GM18519 (cell line): ENCODE data around the gene SMIM44.
"Not testable (repeated sequence)": the region's sequence is repeated elsewhere in the genome, so short reads cannot be mapped to it uniquely, and the experiment has no call there.

Source experiments
- ATAC-seq: cut with Tn5 transposase; IDR thresholded peaks from one replicate; pipeline ENCODE4 v1.9.1; 2021; ENCODE audit warnings: mild to moderate bottlenecking, moderate library complexity; ENCODE audit not compliant: unreplicated experiment, low FRiP score

The SMIM44 gene

DNA sequence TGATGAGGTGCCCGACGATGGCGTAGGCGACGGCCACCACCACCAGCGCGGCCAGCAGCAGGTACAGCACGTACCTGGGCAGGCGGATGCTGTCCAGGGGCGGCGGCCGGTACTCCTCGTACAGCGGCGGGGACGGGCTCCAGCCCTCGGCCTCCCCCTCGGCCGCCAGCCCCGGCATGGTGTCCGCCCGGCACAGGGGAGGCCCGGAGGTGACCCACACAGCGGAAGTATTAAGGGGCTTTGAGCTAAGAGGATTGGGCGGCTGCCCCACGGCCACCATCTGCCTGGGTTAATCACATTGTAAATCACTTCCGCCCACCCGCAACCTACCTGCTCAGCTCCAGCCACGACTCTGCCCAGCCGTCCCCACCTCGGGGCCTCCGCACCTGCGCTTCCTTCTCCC is at the start of gene SMIM44:
SMIM44 (minus strand) TSS at position 216 of the 403 bp plus-strand sequence; CDS start at position 178, 38 bp downstream.
- no peak for ATAC-seq

DNA sequence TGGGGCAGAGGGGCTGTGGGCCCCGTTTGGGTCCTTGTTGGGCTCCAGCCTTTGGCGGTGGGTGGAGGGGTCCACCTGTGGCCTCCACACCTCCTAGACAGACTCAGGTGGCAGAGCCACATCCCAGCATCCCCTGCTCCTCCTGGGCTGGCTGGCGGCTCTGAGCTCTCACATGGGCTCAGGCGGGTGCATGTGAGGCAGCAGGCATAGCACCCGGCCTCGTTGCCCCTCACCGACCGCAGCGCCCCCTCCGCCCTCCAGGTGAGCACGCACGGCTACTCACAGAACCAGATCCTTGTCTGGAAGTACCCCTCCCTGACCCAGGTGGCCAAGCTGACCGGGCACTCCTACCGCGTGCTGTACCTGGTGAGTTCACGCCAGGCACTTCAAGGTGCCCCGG is 49.8 kb upstream of the SMIM44 start:
- no peak for ATAC-seq

DNA sequence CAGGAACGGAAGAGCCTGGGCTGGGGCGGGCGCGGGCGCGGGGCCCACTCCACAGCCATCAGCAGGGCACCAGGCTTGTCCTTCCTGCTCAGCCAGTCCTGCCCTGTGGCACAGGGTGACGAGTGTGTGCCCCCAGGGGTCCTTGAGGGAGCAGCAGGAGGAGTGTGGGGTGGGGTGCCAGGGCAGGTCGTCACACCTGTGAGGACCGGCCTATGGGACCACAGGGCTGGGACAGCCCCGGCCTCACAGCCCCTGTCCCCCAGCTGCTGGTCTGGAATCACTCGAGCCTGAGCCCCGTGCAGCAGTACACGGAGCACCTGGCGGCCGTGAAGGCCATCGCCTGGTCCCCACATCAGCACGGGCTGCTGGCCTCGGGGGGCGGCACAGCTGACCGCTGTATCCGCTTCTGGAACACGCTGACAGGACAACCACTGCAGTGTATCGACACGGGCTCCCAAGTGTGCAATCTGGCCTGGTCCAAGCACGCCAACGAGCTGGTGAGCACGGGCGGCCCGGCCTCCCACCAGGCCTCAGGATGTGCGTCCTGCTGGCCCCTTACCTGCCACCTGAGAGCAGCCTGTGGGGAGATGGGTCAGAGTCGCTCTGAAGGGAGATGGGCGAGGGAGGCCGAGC is 49.0 kb upstream of the SMIM44 start:
- no peak for ATAC-seq

DNA sequence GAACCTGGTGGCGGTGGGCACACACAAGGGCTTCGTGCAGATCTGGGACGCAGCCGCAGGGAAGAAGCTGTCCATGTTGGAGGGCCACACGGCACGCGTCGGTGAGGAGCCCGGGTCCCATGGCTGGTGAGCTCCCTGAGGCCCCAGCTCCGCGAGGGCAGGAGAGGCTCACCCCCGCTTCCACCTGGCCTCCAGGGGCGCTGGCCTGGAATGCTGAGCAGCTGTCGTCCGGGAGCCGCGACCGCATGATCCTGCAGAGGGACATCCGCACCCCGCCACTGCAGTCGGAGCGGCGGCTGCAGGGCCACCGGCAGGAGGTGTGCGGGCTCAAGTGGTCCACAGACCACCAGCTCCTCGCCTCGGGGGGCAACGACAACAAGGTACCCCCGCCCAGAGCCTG is 48.5 kb upstream of the SMIM44 start:
- ATAC-seq: no peak

DNA sequence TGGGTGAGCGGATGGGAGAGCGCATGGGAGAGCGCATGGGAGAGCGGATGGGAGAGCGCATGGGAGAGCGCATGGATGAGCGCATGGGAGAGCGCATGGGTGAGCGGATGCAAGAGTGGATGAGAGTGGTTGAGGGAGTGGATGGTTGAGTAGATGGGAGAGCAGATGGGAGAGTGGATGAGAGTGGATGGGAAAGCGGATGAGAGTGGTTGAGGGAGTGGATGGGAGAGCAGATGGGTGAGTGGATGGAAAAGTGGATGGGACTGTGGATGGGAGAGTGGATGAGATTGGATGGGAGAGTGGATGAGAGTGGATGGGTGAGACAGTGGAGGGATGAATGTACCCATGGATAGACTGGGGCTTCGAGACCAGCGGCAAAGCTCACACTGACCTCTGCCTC is 47.1 kb upstream of the SMIM44 start:
- no peak for ATAC-seq

DNA sequence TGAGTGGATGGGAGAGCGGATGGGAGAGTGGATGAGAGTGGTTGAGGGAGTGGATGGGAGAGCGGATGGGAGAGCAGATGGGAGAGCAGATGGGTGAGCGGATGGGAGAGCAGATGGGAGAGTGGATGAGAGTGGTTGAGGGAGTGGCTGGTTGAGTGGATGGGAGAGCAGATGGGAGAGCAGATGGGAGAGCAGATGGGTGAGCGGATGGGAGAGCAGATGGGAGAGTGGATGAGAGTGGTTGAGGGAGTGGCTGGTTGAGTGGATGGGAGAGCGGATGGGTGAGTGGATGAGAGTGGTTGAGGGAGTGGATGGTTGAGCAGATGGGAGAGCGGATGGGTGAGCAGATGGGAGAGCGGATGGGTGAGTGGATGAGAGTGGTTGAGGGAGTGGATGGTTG is 46.1 kb upstream of the SMIM44 start:
- ATAC-seq: not testable (repeated sequence)

DNA sequence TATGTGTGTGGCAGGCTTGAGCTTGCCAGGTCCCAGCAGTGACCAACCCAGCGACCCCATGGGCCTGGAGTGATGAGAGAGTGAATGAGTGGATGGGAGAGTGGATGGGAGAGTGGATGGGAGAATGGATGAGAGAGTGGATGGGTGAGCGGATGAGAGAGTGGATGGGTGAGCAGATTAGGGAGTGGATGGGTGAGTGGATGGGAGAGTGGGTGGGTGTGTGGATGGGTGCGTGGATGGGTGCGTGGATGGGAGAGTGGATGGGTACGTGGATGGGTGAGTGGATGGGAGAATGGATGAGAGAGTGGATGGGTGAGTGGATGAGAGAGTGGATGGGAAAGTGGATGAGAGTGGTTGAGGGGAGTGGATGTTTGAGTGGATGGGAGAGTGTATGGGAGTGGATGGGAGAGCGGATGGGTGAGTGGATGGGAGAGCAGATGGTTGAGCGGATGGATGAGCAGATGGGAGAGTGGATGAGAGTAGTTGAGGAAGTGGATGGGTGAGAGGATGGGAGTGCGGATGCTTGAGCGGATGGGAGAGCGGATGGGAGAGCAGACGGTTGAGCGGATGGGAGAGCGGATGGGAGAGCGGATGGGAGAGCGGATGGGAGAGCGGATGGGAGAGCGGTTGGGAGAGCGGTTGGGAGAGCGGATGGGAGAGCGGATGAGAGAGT is 45.4 kb upstream of the SMIM44 start:
- no peak for ATAC-seq

DNA sequence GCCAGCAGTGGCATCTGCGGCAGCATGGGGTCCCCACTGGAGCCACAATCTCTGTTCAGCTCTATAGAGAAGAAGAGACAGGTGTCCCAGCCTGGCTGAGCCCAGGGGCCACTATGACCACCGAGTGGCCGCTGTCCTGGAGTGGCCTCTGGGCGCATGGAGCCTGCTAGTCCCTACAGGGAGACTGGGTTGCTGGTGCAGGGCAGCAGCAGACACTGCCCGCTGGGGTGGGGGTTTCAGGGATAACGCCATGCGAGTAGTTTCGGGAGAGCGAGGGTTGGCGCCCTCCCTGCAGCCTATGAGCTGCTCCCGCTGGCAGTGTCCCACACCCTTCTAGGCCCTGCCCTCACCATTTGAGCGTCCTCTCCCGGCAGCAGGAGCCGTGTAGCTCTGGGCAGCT is 44.8 kb upstream of the SMIM44 start:
- no peak for ATAC-seq

DNA sequence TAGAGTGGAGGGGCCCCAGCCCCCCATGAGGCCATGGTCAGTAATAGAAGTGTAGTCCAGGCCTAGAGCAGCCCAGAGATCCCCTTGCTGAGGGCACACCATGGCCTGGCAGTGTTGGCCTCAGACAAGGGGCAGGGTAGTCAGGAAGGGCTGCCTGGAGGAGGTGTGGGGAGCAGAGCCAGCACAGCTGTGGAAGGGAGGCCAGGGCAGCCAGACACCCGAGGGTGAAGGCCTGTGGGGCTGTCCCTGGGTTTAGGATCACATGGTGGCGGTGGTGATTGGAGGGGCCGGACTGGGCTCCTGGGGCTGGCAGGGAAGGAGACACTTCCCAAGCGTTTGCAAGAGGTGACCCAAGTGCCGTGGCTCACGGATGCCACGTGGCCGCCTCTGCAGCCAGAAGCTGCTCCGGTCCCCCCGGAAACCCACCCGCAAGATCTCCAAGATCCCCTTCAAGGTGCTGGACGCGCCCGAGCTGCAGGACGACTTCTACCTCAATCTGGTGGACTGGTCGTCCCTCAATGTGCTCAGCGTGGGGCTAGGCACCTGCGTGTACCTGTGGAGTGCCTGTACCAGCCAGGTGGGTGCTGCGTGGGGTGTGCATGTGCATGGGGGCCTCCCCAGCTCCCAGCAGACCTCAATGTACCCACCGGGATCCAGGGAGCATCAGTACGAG is 44.1 kb upstream of the SMIM44 start:
- no peak for ATAC-seq

DNA sequence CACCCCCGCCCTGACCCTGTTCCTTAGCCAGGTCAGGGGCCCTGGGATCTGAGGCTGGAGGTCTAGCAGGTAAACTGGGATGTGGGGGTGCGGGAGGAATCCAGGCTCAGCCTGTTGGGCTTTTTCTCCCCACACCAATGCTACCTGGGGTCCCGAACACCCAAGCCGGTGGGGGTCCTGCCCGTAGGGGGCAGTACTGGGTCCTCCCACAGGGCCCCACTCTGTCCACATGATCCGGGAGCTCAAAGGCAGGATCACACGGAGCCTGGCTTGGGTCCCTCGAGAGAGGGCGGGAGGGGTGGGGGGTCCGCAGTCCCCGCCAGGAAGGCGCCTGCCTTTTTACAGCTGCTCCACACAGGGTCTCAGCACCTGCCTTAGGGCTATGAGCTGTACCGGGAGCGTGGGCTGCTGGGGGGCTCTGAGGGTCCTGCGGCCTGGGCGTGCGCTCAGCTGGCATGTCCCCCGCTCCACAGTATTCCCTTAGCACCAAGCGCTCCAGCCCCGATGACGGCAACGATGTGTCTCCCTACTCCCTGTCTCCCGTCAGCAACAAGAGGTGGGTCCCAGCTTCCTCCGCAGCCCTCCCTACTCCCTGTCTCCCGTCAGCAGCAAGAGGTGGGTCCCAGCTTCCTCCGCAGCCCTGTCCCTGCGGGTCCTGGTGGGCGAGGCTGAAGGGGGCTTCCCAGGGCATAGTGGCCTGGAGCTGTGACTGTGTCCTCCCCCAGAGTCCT is 43.4 kb upstream of the SMIM44 start:
- ATAC-seq: no peak

DNA sequence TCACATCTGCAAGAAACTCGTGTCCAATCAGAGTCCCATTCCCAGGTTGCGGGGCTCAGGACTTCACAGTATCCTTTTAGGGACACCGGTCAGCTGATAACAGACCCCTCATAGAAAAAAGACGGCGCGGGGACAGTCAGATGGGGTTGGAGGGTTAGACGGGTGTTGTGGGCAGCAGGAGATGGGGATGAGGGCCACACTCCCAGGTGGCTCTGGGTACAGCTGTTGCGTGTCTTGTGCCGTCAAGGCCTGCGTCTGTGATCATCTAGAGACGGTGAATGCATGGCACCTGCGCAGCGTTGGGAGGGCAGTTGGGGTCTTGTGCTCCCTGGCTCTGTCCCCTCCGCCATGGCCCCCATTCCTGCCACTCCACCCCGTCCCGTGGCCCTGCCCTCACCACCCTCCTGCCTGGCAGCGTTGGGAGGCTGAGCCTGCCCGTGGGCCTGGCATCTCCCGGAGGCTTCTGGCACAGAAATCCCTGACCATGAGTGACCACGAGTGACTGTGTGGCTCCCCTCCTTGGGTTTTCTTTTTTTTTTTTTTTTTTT is 41.7 kb upstream of the SMIM44 start:
- no peak for ATAC-seq

DNA sequence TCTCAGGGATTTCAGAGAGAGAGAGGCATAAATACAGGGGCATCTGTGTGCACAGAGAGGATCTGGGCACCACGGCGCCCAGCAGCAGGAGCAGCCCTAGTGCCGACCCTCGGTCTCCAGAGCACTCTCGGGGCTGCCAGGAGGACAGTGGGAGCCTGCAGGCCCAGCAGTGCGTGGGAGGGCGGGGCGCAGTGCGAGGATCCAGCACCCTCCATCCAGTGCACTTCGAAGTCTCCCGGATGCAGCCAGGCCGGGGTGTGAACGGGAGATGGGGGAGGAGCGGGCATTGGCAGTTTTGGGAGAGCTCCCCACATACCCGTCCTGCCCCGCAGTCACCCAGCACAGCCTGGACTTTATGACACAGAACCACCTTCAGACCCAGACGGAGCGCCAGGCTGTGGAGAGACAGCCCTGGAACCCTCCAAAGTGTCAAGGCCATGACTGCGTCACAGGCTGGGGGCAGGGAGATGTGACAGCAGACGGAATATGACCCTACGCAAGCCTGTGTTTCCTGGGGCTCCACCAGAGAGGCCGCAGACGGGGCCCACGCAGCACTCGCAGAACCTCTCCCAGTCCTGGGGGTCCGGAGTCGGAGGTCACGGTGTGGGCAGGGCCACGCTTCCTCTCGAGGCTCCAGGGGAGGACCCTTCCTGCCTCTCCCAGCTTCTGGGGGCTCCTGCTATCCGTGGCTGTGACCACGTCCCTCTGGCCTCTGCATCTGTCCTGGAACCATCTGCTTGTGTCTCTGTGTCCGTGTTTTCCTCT is 41.0 kb upstream of the SMIM44 start:
- no peak for ATAC-seq

DNA sequence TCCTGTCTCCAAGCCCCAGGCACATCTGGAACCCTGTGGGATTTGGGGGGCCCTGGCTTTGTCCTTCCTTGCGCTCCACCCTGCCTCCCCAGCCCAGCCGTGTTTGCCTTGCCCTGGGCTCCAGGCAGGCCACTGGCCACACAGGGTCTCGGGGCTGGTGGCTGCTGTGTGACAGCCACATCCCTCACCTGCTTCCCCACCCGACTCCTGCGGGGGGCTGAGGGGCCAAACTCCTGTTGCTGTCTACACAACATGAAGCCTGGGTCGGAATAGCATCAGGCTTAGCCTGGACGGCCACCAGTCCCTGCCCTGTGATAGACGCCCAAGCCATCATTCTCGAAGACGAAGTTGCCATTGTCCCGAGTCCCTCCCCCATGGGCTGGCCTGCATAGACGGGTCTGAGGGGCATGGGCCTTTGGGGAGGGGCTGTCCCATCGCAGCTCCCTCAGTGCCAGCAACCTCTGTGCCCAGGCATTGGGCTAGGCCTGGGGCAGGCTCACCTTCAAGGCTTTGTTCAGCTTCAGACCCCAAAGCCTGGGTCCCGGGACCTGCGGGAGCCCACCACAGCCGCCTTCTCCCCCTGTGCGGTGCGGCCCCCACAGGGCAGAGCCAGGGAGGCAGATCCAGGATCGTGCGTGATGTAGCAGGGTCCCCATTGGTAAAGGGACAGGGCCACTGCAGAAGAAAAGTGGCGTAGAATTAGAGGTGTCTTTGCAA is 40.3 kb upstream of the SMIM44 start:
- no peak for ATAC-seq

DNA sequence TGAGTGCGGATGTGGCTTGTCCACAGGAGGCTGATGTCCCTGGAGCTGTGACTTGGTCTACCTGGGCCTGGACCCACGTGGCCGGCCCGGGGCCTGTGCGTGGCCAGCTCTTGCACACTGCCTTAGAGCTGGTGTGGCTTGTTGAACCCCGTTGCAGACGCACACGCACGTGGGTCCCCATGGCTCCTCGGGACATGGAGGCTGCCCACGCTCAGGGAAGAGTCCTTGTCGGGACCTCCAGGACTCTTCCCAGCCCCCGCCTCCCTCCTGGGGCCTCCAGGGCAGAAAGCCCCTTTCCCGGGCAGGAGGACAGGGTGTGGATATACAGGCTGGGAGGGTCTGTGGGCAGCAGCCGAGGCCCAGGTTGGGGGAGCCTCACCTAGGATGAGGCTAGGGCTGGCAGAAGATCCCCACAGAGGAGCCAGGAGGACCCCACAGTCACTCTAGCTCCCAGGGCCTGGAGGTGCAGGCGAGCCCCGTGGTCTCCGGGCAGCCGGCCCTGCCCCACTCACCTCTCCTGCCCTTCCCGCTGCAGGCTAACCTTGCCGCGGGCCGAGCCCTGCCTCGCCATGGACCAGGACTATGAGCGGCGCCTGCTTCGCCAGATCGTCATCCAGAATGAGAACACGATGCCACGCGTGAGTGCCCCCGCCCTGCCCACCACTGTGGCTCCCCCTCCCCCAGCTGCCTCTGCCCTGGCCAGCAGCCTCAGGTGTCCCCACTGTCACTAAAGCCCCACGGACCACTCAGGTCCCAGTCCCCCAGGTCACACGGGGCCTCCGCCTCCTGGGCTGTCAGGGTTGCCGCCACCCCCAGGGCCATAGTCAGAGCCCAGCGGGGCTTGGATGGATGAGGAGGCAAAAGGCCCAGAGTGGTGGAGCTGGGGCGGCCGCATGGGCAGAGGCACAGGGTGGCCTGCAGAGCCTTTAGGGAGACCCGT is 39.5 kb upstream of the SMIM44 start:
- ATAC-seq: no peak

DNA sequence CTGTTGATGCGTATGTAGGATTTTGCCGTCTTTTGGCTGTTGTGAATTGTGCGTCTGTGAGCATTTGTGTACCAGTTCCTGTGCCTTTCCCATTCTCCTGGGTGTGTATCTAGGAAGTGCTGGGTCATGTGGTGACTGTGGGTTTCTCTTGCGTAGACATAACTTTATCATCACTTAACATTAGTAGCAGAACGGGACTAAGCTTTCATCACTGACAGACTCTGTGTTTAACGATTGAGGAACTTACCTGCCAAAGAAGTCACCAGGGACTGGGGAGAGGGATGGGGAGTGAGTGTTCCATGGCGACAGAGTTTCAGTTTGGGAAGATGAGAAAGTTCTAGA is 37.8 kb upstream of the SMIM44 start:
- ATAC-seq: no peak

DNA sequence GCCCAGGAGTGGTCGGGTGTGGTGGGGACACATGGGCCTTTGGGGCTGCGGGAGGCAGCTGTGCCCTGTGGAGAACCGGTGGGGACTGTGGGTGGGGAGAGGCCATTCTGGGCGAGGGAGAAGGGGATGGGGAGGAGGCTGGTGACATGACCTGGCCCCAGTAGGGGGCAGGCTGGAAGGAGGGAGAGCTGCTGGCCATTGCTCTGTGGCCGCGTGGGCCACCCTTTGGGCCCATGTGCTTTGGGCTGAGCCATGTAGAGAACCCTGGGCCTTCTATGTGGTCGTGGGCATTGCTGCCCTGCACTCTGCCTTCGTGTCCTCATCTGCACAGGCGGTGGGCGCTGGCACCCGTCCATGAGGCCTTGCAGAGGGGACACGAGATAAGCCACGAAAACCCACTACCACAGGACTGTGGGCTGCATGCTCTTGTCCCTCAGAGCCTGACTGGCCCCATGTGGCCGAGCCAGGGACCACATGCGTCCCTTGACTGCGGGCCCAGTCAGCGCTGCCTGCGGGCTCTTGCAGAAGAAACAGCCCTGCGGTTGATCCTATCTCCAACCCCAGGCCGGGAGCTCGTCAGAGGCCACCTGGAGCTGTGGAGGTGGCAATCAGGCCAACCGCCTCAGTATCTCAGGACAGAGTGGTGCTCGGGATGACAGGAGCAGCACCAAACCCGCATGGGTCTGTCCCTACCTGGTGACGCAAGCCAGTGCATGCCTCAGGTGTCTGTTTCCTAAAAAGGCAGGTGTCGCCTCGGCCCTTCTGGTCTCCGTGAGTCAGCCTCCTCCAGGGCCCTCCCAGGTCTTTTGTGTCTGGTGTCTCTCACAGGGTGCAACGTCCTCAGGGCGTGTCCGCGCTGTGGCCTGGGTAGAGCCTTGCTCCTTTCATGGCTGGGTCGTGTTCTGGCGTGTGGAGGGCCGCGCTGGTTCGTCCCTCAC is 37.2 kb upstream of the SMIM44 start:
- ATAC-seq: no peak

DNA sequence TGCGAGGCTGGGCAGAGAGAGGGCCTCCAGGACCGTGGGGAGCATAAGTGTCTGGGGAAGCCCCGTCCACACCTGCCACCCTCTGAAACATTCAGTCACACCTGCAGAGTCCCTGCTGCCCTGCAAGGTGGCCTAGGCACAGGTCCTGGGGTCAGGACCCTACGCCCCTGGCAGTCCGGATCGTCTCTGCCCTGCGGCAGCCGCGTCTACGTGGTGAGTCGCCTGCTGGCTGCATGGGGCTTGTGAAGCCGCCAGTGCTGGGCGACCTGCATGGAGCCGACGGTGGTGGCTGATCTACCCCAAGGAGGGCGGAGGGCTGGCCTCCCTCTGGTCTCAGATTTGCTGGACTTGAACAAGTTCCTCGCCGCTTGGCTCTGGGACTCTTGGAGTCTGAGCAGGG is 35.9 kb upstream of the SMIM44 start:
- ATAC-seq: no peak

DNA sequence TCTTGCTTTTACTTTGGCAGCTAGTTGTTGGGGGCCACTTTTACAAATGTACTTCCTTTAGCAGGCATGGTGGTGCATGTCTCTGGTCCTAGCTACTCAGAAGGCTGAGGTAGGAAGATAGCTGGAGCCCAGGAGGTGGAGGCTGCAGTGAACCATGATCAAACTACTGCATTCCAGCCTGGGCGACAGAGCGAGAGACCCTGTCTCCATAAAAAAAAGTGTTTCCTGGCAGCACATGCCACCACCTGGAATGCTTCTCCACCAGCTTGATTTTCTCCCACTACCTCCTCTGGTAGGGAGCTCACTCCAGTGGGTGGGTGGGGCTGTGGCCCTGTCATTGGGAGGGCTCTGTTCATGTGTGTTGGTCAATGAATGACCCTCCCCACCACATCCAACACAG is 35.4 kb upstream of the SMIM44 start:
- ATAC-seq: no peak
